ENCODE data around the gene SWI5. TPM values are rescaled to one million over a fixed set of nuclear protein-coding genes. Genes with fewer than 3 reads are reported as not detected.

The SWI5 gene
- total RNA-seq = 25.0 and 48.9 TPM in 2 replicates

DNA sequence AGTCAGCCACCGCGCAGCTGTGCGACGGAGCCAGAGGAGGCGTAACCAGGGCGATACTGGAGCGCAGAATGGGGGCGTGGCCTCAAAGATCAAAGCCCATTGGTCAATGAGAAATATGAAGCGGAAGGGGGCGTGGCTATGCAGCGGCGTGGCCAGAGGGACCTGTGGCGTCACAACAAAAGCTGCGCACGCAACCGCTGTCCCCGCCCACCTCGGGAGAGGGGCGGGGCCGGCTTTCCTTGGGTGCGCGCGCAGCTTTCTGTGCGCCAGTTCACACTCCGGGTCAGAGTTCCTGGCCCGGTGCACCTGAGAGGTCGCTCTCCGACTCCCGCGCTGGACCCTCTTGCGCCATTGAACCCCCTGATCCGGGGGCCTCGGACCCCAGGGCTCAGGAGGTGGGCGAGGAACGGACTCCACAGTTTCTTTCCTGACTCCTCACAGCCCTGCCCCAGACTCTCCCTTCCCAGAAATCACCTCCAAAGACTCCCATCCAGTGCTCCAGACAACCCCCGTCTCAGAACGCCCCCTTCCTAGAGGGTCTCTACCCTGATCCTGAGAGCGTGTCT, at the start of gene SWI5:
TSS of gene SWI5 (plus strand) at position 269 of the 566 bp plus-strand sequence.

DNA sequence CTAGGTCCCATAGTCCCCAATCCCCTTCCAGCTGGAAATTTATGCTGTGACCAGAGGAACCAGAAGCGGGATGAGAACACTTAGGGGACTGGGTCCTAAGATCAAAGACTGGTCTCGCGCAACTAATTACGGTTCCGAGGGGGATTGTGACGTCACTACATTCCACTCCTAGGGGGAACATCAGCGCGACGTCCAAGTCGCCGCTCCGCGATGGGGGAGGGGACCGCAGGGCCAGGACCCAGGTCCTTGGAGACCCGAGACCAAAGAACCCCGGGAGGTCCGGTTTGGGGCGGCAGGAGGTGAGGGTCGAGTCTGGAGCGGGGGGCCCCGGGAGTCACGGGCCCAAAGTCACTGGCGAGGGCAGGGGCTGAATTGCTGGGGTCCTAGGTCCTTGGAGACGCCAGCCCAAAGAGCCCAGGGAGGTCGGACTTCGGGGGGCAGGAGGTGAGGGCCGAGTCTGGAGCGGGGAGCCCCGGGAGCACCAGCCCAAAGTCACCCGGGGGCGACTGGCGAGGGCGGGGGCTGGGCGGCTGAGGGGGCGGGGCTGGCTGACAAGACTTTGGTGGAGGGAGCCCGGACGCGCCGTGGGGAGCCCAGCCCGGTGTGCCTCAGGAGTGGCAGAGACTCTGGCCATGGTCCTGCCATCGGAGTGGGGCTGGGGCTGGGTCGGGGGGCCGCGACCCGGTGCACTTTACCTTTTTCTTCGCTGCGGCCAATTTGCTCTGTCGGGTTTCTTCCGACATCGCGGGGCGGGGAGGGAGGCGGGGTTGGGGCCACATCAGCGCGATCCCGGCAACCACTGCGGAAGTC, 673 bp upstream of the SWI5 start, which contains the start of gene GOLGA2:
TSS of gene GOLGA2 (minus strand) at position 810 of the 810 bp plus-strand sequence. CDS start at position 779, 31 bp downstream.

DNA sequence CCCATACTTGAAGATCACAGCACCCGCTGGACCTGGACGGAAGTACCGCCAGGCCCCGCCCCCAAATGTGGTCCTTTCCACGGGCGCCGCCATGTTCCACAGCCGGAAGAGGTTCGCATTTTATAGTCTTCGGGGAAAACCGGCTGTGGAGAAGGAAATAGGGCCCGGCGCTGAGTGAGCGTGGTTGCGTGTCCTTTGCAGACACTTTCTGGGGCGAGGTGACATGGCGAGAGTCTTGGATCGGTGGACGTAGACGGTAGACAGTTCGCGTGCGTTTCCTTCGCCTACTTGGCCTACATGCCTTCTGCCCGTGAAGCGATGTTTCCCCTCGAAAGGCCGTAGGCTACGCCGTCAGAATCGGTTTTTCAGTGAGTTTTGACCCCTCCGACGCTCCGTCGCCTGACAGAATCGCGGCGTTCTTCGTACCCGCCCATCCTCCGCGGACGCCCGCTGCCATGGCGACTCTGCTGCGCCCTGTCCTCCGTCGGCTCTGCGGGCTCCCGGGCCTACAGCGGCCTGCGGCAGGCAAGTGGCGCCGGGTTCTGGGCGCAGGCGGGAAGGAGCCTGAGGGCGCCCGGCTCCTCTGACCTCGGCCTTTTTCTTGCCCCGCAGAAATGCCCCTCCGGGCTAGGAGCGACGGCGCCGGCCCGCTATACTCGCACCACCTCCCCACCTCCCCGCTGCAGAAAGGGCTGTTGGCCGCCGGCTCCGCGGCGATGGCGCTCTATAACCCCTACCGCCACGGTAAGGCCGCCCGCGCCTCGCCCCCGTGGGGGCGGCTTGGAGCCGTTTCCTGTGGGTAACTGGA, 46.5 kb downstream of the SWI5 start, which contains the start of the genes COQ4 and TRUB2:
TSS of gene COQ4 (plus strand) at position 436 of the 808 bp plus-strand sequence. CDS start at position 456, 20 bp downstream.
TSS of gene TRUB2 (minus strand) at position 44 of the 808 bp plus-strand sequence. CDS start at position 5, 39 bp downstream.

Other genes with a start within 250 kb of the SWI5 start
- 12.5 and 14.0 TPM in 2 replicates for gene NAIF1, start 209.0 kb upstream of the SWI5 start, total RNA-seq
- 29.4 and 34.2 TPM in 2 replicates for gene SLC25A25, start 208.0 kb upstream of the SWI5 start, total RNA-seq
- gene PTGES2, start 148.5 kb upstream of the SWI5 start, total RNA-seq = 88.5 and 116 TPM in 2 replicates
- gene LCN2, start 126.8 kb upstream of the SWI5 start, total RNA-seq = 49.6 and 128 TPM in 2 replicates
- 21.9 and 31.3 TPM in 2 replicates for gene BBLN, start 116.0 kb upstream of the SWI5 start, total RNA-seq
- 21.9 and 67.6 TPM in 2 replicates for gene CIZ1, start 84.7 kb upstream of the SWI5 start, total RNA-seq
- gene DNM1, start 72.9 kb upstream of the SWI5 start, total RNA-seq = 0.34 and 2.6 TPM in 2 replicates
- gene GOLGA2, start 269 bp upstream of the SWI5 start, total RNA-seq = 68.3 and 84.8 TPM in 2 replicates
- gene TRUB2, start 46.2 kb downstream of the SWI5 start, total RNA-seq = 17.9 and 25.6 TPM in 2 replicates
- gene COQ4, start 46.6 kb downstream of the SWI5 start, total RNA-seq = 18.5 and 23.3 TPM in 2 replicates
- gene SLC27A4, start 64.3 kb downstream of the SWI5 start, total RNA-seq = 20.8 and 41.9 TPM in 2 replicates
- gene URM1, start 95.1 kb downstream of the SWI5 start, total RNA-seq = 19.5 and 28.9 TPM in 2 replicates
- 32.8 and 77.3 TPM in 2 replicates for gene CERCAM, start 144.6 kb downstream of the SWI5 start, total RNA-seq
- 22.2 and 30.3 TPM in 2 replicates for gene ODF2, start 179.7 kb downstream of the SWI5 start, total RNA-seq
- 29.4 and 32.5 TPM in 2 replicates for gene GLE1, start 228.4 kb downstream of the SWI5 start, total RNA-seq